ENCODE data around the gene LAMP2.

Gene LAMP2

DNA sequence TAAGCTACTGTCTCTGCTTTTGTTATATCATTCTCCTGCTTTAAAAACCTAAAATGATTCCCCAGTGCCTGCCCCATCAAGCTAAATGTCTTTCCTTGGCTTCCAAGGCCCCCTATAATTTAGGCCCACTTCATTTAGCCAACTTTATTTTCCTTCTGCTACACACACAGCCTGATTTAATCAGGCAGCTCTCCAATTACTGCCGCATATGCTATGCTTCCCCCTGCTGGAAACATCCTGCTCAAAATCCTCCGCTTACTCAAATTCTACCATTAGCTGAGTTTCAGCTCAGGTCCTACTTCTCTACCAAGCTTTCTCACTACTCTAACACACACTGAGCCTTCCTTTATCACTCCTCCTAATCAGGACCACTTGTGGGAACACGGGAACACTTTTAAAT lies 17.0 kb downstream of the LAMP2 start:
- no peak for FAIRE-seq
- no peak for TF ChIP-seq TAF1 (IDR thresholded peaks at IDR 0.05; ENCODE audit: borderline replicate concordance, low read depth, low read length)
- TF ChIP-seq POLR2AphosphoS5 (IDR thresholded peaks at IDR 0.05; ENCODE audit: low read depth, low read length) = no peak
- TF ChIP-seq POLR2A (IDR thresholded peaks at IDR 0.05; ENCODE audit: low read depth, low read length) = no peak
- DNase-seq (ENCODE audit: insufficient read length) = no peak

DNA sequence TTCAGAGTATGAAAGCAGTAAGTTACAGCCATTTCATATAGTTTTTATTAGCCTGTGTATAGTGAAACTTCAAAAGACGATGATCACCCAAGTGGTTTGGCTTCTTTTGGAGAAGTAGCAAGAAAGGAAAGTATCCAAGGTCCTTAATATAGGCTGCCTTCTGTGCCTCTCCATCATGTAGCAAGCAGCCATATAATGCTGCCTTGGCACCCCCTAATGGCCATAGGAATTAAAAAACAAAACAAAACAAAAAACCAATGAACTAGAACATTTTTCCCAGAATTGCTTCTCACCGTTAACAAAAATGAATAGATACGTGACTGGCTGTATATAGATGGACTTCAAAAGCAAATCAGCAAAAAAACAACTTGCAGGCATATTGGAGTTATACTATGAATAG lies 18.9 kb downstream of the LAMP2 start:
- TF ChIP-seq TAF1 (IDR thresholded peaks at IDR 0.05; ENCODE audit: borderline replicate concordance, low read depth, low read length) (no peak), POLR2A (IDR thresholded peaks at IDR 0.05; ENCODE audit: low read depth, low read length) (no peak), POLR2AphosphoS5 (IDR thresholded peaks at IDR 0.05; ENCODE audit: low read depth, low read length) (no peak)
- no peak for DNase-seq (ENCODE audit: insufficient read length)
- no peak for FAIRE-seq

DNA sequence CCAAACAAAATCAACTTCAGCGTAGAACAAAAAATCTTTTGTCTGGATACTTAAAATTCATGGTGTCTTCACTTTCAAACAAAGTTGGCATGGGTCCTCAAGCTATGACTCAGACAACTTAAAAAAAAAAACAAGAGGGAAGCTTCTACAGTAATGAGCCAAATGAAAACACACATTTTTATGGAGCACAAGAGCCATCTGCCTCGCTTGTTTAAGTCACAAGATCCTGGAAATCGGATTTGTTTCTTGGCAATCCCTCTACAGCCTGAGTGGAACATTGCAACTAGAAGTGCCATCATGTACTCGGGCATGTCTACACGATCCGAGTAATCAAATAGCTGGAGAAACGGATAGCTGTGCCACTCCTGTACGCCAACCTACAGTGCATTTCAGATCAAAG lies 22.6 kb downstream of the LAMP2 start:
- no peak for DNase-seq (ENCODE audit: insufficient read length)
- FAIRE-seq = no peak
- TF ChIP-seq POLR2A (IDR thresholded peaks at IDR 0.05; ENCODE audit: low read depth, low read length) = no peak
- no peak for TF ChIP-seq POLR2AphosphoS5 (IDR thresholded peaks at IDR 0.05; ENCODE audit: low read depth, low read length)
- no peak for TF ChIP-seq TAF1 (IDR thresholded peaks at IDR 0.05; ENCODE audit: borderline replicate concordance, low read depth, low read length)

DNA sequence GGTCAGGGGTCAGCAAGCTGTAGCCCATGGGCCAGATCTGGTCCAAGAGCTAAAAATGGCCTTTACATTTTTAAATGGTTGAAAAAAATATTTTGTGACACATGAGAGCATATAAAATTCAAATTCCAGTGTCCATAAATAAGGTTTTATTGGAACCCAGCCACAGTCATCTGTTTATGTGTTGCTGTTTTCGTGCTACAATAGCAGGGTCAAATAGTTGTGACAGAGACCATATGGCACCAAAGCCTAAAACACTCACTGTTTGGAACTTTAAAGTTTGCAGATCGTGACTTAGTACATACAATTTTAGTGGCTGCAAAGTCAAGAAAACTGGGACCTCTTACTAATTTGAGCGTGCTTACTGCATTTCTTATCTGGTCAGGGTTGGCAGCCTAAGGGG lies 29.2 kb downstream of the LAMP2 start:
- no peak for TF ChIP-seq POLR2AphosphoS5 (IDR thresholded peaks at IDR 0.05; ENCODE audit: low read depth, low read length)
- FAIRE-seq (no peak), DNase-seq (ENCODE audit: insufficient read length) (no peak)

DNA sequence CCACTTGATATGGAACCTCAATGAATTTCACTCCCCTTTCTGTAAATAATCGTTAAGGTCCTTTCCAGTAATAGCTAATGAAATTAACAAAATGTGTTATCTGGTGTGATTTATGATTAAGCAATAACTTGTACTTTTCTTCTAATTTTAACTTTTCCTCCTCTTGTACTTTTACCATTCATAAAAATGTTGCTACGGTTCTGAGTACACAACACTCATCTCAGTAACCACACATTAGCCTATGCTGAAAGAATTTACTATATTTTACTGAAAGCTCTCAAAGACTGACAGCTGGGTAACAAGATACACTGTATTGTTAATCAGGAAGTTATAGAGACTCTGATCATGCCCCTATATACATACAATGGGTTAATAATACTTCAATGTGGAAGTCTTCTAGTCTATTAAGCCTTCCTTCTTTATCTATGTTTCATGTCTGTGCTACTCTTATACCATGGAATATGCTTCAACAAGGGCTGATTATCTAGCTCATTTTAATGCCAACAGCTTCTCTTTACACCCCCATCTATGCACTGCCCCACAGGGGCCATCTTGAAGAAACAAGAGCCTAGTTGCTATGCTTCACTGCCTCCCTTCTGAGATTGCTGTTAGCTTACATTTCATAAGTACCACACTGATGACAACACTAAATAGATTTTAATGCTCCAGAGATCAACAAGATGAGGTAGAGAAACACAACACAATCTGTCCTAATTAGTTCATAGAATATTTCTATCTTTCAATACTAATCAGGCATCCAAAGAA lies 39.1 kb downstream of the LAMP2 start:
- FAIRE-seq = no peak
- no peak for DNase-seq (ENCODE audit: insufficient read length)
- TF ChIP-seq POLR2A (IDR thresholded peaks at IDR 0.05; ENCODE audit: low read depth, low read length) (no peak), TAF1 (IDR thresholded peaks at IDR 0.05; ENCODE audit: borderline replicate concordance, low read depth, low read length) (no peak), POLR2AphosphoS5 (IDR thresholded peaks at IDR 0.05; ENCODE audit: low read depth, low read length) (no peak)

DNA sequence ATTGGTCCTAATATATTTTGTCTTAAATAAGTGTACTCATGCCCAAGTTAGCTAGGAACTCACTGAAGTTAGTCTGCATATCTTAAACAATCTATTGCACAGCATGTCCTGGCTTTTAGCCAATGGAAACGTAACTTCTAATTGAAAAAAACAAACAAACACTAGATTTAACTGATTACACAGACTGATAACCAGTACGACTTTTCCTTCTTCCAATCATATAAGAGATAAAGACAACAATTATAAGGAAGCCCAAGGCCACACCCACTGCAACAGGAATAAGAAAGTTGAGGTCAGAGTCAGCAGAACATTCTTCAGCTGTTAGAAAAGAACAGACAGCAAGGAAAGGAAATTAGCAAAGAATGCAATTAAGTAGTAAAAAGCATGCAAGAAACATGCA lies 40.8 kb downstream of the LAMP2 start:
- no peak for DNase-seq (ENCODE audit: insufficient read length)
- FAIRE-seq = no peak
- TF ChIP-seq POLR2AphosphoS5 (IDR thresholded peaks at IDR 0.05; ENCODE audit: low read depth, low read length) (no peak), POLR2A (IDR thresholded peaks at IDR 0.05; ENCODE audit: low read depth, low read length) (no peak), TAF1 (IDR thresholded peaks at IDR 0.05; ENCODE audit: borderline replicate concordance, low read depth, low read length) (no peak)

DNA sequence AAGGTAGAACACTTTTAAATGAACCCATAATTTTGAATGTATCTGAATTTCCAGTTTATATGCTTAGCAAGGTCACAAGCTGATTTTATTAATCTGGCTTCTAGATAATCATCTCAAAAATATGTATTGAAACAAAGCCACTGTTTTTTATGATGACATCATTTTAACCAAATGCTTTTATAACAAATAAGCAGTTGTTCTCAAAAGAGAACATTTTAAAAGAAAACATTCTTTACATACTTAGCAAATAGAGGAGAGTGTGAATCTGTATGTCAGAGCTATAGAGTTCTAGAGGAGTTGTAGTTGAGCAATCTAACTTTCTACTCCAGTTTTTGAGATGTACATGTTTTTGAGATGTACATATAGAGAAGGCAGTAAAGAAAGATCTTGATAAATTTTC lies 42.5 kb downstream of the LAMP2 start:
- DNase-seq (ENCODE audit: insufficient read length) = no peak
- no peak for FAIRE-seq
- TF ChIP-seq POLR2AphosphoS5 (IDR thresholded peaks at IDR 0.05; ENCODE audit: low read depth, low read length) (no peak), TAF1 (IDR thresholded peaks at IDR 0.05; ENCODE audit: borderline replicate concordance, low read depth, low read length) (no peak), POLR2A (IDR thresholded peaks at IDR 0.05; ENCODE audit: low read depth, low read length) (no peak)

DNA sequence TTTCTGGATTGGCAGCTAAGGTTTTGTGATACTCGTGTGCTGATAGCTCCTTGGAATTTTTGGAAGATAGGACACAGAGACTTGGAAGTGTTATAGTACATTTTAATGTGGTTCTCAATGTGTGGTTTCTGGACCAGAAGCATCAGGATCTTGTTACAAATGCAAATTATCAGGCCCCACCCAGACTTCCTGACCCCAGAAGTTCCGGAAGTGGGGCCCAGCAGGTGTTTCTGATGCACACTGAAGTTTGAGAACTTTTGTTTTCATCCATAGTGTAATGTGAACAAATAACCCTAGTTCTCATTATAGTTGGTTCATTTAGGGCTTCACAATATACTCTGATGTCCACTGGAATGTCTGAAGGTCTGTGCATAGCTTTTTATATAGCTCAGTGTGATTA lies 49.6 kb downstream of the LAMP2 start:
- FAIRE-seq = peak; percentile 70
- DNase-seq (ENCODE audit: insufficient read length) = no peak
- no peak for TF ChIP-seq POLR2AphosphoS5 (IDR thresholded peaks at IDR 0.05; ENCODE audit: low read depth, low read length)
- TF ChIP-seq TAF1 (IDR thresholded peaks at IDR 0.05; ENCODE audit: borderline replicate concordance, low read depth, low read length) = no peak
- no peak for TF ChIP-seq POLR2A (IDR thresholded peaks at IDR 0.05; ENCODE audit: low read depth, low read length)

DNA sequence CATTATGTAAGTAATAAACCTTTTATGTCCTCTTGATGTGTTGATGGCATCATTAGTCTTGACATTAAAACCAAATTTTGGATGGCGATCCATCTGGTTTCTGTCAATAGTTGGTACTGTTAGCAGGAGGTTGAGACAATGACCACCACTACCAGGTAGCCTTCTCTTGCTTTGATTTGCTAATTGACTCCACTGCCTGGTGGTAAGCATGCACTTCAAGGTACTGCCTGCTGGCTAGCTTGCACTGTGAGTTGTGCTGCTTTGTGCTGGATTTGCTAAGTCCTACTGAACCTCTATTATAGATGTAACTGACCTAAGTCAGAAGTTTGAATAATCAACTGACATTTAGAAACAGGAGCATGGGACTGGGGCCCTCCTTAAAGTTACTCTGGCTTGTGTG lies 60.9 kb downstream of the LAMP2 start:
- peak; percentile 36 for FAIRE-seq
- DNase-seq (ENCODE audit: insufficient read length) = no peak
- TF ChIP-seq TAF1 (IDR thresholded peaks at IDR 0.05; ENCODE audit: borderline replicate concordance, low read depth, low read length) (no peak), POLR2A (IDR thresholded peaks at IDR 0.05; ENCODE audit: low read depth, low read length) (no peak), POLR2AphosphoS5 (IDR thresholded peaks at IDR 0.05; ENCODE audit: low read depth, low read length) (no peak)

DNA sequence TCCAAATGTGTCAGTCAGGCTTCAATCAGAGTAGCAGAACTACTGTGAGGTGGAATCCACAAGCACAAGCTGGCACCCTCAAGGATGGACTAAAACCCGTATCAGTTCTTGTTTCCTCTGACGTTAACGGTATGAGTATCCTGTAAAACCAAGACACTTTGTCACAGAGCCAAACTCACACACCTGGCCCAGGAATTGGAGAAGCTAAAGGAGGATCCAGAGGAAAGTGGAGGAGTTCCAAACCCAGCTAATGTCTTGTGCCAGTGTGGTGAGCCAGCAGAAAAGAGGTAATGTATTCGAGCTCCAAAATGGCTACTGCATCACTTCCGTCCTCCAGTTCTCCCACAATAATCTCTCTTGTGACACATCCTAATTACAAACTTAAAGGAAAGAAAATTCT lies 62.5 kb downstream of the LAMP2 start:
- DNase-seq (ENCODE audit: insufficient read length) (no peak), FAIRE-seq (no peak)
- no peak for TF ChIP-seq TAF1 (IDR thresholded peaks at IDR 0.05; ENCODE audit: borderline replicate concordance, low read depth, low read length)
- no peak for TF ChIP-seq POLR2AphosphoS5 (IDR thresholded peaks at IDR 0.05; ENCODE audit: low read depth, low read length)
- no peak for TF ChIP-seq POLR2A (IDR thresholded peaks at IDR 0.05; ENCODE audit: low read depth, low read length)

DNA sequence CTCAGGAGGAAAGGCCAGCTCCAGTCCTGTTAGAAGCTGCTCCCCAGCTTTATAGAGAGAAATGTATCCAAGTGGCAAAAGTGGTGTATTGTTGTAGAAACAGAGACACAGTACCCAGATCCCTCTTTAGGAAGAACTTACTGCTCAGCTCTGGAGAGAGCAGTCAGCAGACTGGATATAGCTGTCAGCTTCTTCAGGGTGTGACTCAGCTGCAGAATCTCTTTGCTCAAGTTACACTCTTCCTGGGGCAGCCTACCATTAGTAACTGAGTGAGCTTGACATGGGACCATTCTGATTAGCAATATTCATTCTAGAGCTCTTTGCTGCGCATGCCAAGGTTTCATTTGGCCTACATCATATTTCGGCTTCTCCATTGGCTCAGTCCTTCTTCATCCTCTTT lies 66.7 kb downstream of the LAMP2 start:
- FAIRE-seq (no peak), DNase-seq (ENCODE audit: insufficient read length) (no peak)
- TF ChIP-seq POLR2A (IDR thresholded peaks at IDR 0.05; ENCODE audit: low read depth, low read length) (no peak), TAF1 (IDR thresholded peaks at IDR 0.05; ENCODE audit: borderline replicate concordance, low read depth, low read length) (no peak), POLR2AphosphoS5 (IDR thresholded peaks at IDR 0.05; ENCODE audit: low read depth, low read length) (no peak)

DNA sequence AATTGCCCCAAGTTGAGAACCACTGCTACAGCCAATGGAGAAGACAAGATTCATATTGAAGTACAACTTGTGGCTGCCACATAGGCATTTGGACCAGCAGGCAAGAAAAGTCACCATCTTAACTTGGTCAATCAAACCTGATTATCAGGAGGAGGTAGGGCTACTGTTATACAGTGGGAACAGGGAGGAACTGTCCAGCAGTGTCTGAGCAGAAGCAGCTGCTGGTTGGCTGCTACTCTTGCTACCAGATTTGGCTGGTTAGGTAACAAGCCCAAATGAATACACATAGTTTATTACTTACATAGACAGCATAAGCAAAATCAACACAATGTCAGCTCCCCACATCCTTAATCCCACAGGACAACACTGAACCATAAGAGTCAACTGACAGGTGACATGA lies 67.8 kb downstream of the LAMP2 start:
- FAIRE-seq (no peak), DNase-seq (ENCODE audit: insufficient read length) (no peak)
- no peak for TF ChIP-seq POLR2A (IDR thresholded peaks at IDR 0.05; ENCODE audit: low read depth, low read length)
- no peak for TF ChIP-seq TAF1 (IDR thresholded peaks at IDR 0.05; ENCODE audit: borderline replicate concordance, low read depth, low read length)
- TF ChIP-seq POLR2AphosphoS5 (IDR thresholded peaks at IDR 0.05; ENCODE audit: low read depth, low read length) = no peak

Data from GM12892 (cell line).